Naive thymus-derived CD4-positive, alpha-beta T cell (primary cell): ENCODE measurements around the gene TAF9B. TPM values are rescaled to one million over a fixed set of nuclear protein-coding genes. Genes with fewer than 3 reads are reported as not detected.
"Not testable (repeated sequence)": the region's sequence is repeated elsewhere in the genome, so short reads cannot be mapped to it uniquely, and the experiment has no call there.

Experiments
- ATAC-seq: fragments of 150-1000 bp; cut with Tn5 transposase; 2 replicates; pipeline ENCODE4 v1.10.0; 2021; ENCODE audit warnings: mild to moderate bottlenecking, moderate library complexity
- CTCF ChIA-PET: fragments of 350-600 bp; sonication (Branson Sonifier 250); formaldehyde crosslinking; loops from one replicate; lab custom pipeline; 2021; ENCODE audit warnings: antibody characterized with exemption; lab: Charles Lee
- POLR2A ChIA-PET: fragments of 350-600 bp; sonication (Branson Sonifier 250); formaldehyde crosslinking; loops from one replicate; lab custom pipeline; 2021; ENCODE audit warnings: antibody characterized with exemption, inconsistent platforms; lab: Charles Lee
- DNase-seq, 9 donors: peaks; one replicate each; pipeline versions ENCODE4 v3.0.0 to v3.0.0-alpha.2; 2020 to 2022; ENCODE audit warnings: mixed read lengths in 1 of 9
- H3K27ac ChIP-seq: one replicate; pipeline ENCODE4 v1.7.0; 2013; ENCODE audit warnings: mild to moderate bottlenecking, low read depth, low read length, moderate library complexity
- H3K27me3 ChIP-seq, 2 donors: one replicate each; pipeline ENCODE4 v1.7.0; 2013; ENCODE audit warnings: low read length in 2 of 2, mild to moderate bottlenecking in 2 of 2, moderate library complexity in 2 of 2; ENCODE audit not compliant: control insufficient read depth in 2 of 2, insufficient read depth in 2 of 2
- H3K36me3 ChIP-seq, 3 experiments: 1 replicate in 2 of 3; 2 replicates in 1 of 3; pipeline ENCODE4 v1.7.0; 2013; ENCODE audit warnings: low read length in 3 of 3, mild to moderate bottlenecking in 3 of 3, moderate library complexity in 1 of 3; ENCODE audit not compliant: insufficient read depth in 3 of 3, control insufficient read depth in 2 of 3
- H3K4me1 ChIP-seq, 2 donors: one replicate each; pipeline ENCODE4 v1.7.0; 2013; ENCODE audit warnings: low read length in 2 of 2, mild to moderate bottlenecking in 2 of 2, moderate library complexity in 1 of 2; ENCODE audit not compliant: control insufficient read depth in 2 of 2, insufficient read depth in 2 of 2
- H3K4me3 ChIP-seq: 2 replicates; pipeline ENCODE4 v1.7.0; 2013; ENCODE audit warnings: mild to moderate bottlenecking, low read length
- H3K9me3 ChIP-seq, 3 experiments: 1 replicate in 2 of 3; 2 replicates in 1 of 3; pipeline ENCODE4 v1.7.0; 2013; ENCODE audit warnings: low read length in 3 of 3; ENCODE audit not compliant: control insufficient read depth in 2 of 3
- H3K27ac Mint-ChIP-seq, 9 donors: one replicate each; pipeline ENCODE4 v1.8.0; 2020 to 2022; ENCODE audit warnings: mixed read lengths in 9 of 9, mild to moderate bottlenecking in 8 of 9, moderate library complexity in 5 of 9, inconsistent platforms in 2 of 9
- H3K27me3 Mint-ChIP-seq, 5 donors: one replicate each; pipeline ENCODE4 v1.8.0; 2021 to 2022; ENCODE audit warnings: mixed read lengths in 5 of 5, mild to moderate bottlenecking in 1 of 5
- H3K36me3 Mint-ChIP-seq, 5 donors: one replicate each; pipeline ENCODE4 v1.8.0; 2020 to 2022; ENCODE audit warnings: mixed read lengths in 5 of 5, mild to moderate bottlenecking in 3 of 5, inconsistent platforms in 1 of 5
- H3K4me1 Mint-ChIP-seq, 7 donors: one replicate each; pipeline ENCODE4 v1.8.0; 2020 to 2022; ENCODE audit warnings: mixed read lengths in 7 of 7, mild to moderate bottlenecking in 3 of 7, inconsistent platforms in 1 of 7
- H3K4me3 Mint-ChIP-seq, 10 donors: one replicate each; pipeline ENCODE4 v1.8.0; 2020 to 2022; ENCODE audit warnings: mild to moderate bottlenecking in 10 of 10, mixed read lengths in 10 of 10, moderate library complexity in 6 of 10, inconsistent platforms in 2 of 10
- H3K9me3 Mint-ChIP-seq, 11 donors: one replicate each; pipeline ENCODE4 v1.8.0; 2020 to 2022; ENCODE audit warnings: mixed read lengths in 11 of 11, mild to moderate bottlenecking in 4 of 11, inconsistent platforms in 1 of 11, moderate library complexity in 1 of 11
- intact Hi-C, 2 donors: fragments of 100-400 bp; cut with micrococcal nuclease; formaldehyde crosslinking; loops; one replicate each; pipeline ENCODE4 v1.15.1; 2023
- polyA plus RNA-seq, 2 donors: library from polyadenylated mRNA; unstranded; fragments of 300-500 nt; fragmentation: Illumina TruSeq; gene quantifications; one replicate each; pipeline ENCODE4 v1.2.3, GENCODE V29; 2021
- total RNA-seq, 6 experiments: library from RNA in 5 of 6; stranded (reverse) in 5 of 6; gene quantifications; 1 replicate in 5 of 6; 2 replicates in 1 of 6; pipeline ENCODE4 v1.2.3 and lab custom pipeline; 2021 to 2026

The TAF9B gene
- total and polyA plus RNA-seq, 7 experiments from 2014 or later, result 10.4 to 29.3 (median 19.4) TPM

- H3K27ac ChIP-seq, result no peak overlapping the region
- H3K9me3 ChIP-seq, result no peaks in the 10 kb centered on the region
- DNase-seq (no peak), ATAC-seq (no peak)
- H3K9me3 Mint-ChIP-seq, result peaks cover 0 to 2% (median 0%) of the 10 kb centered on the region in 11 donors
- H3K4me1 ChIP-seq, result no peaks in the 10 kb centered on the region
- peaks cover 0 to 6% (median 3%) of the 10 kb centered on the region in 7 donors for H3K4me1 Mint-ChIP-seq
- peaks cover 0 to 17% (median 0%) of the 10 kb centered on the region in 5 donors for H3K36me3 Mint-ChIP-seq
- no peak overlapping the region for H3K4me3 ChIP-seq
- H3K27me3 ChIP-seq, result no peaks in the 10 kb centered on the region
- ChIA-PET CTCF (no interaction called here), POLR2A (interaction anchor here (1.9 kb wide), 1 partner anchor 8 kb away, joined by 8 read pairs; the partner anchor contains the start of gene TAF9B)
- no peaks in the 10 kb centered on the region for H3K27me3 Mint-ChIP-seq
- peak overlapping the region in 7 of 9 donors; percentile 10 to 72 (median 51) for H3K27ac Mint-ChIP-seq
- H3K4me3 Mint-ChIP-seq, result no peak overlapping the region
- intact Hi-C loops, result no loop called here
- H3K36me3 ChIP-seq, result peaks cover 0 to 13% (median 5%) of the 10 kb centered on the region in 3 experiments
Observed at GRCh38 chrX:78131117-78131516, 8.3 kb downstream of the TAF9B start.

- no peaks in the 10 kb centered on the region for H3K9me3 ChIP-seq
- DNase-seq, result no peak
- H3K4me3 Mint-ChIP-seq, result no peak overlapping the region
- no peaks in the 10 kb centered on the region for H3K4me1 ChIP-seq
- H3K27me3 ChIP-seq, result no peaks in the 10 kb centered on the region
- POLR2A ChIA-PET, result interaction anchor here (0.7 to 1.9 kb wide), 2 partner anchors 9 to 18 kb away, joined by 4 to 8 read pairs; partner anchors contain the start of gene TAF9B
- H3K4me3 ChIP-seq, result no peak overlapping the region
- peak overlapping the region in 8 of 9 donors; percentile 10 to 72 (median 46) for H3K27ac Mint-ChIP-seq
- intact Hi-C loops, result no loop called here
- peaks cover 0 to 2% (median 0%) of the 10 kb centered on the region in 11 donors for H3K9me3 Mint-ChIP-seq
- CTCF ChIA-PET, result no interaction called here
- peaks cover 0 to 8% (median 3%) of the 10 kb centered on the region in 7 donors for H3K4me1 Mint-ChIP-seq
- H3K27me3 Mint-ChIP-seq, result no peaks in the 10 kb centered on the region
- peaks cover 0 to 21% (median 0%) of the 10 kb centered on the region in 5 donors for H3K36me3 Mint-ChIP-seq
- no peak for ATAC-seq
- H3K36me3 ChIP-seq, result peaks cover 0 to 20% (median 5%) of the 10 kb centered on the region in 3 experiments
- H3K27ac ChIP-seq, result no peak overlapping the region
Observed at GRCh38 chrX:78130396-78130795, 9.1 kb downstream of the TAF9B start.

GRCh38 chrX:78129714-78130113 lies 9.7 kb downstream of the TAF9B start:
- no peak overlapping the region for H3K4me3 ChIP-seq
- CTCF ChIA-PET, result no interaction called here
- Mint-ChIP-seq H3K4me1 (peaks cover 0 to 8% (median 3%) of the 10 kb centered on the region in 7 donors), H3K27ac (peak overlapping the region in 5 of 9 donors; percentile 38 to 72 (median 51)), H3K27me3 (no peaks in the 10 kb centered on the region), H3K36me3 (peaks cover 0 to 23% (median 0%) of the 10 kb centered on the region in 5 donors), H3K9me3 (peaks cover 0 to 2% (median 0%) of the 10 kb centered on the region in 11 donors), H3K4me3 (no peak overlapping the region)
- no peaks in the 10 kb centered on the region for H3K9me3 ChIP-seq
- POLR2A ChIA-PET, result interaction anchor here (1.9 kb wide), 1 partner anchor 10 kb away, joined by 8 read pairs; the partner anchor contains the start of gene TAF9B
- no peak for ATAC-seq
- no peak for DNase-seq
- H3K4me1 ChIP-seq, result no peaks in the 10 kb centered on the region
- H3K27me3 ChIP-seq, result no peaks in the 10 kb centered on the region
- no peak overlapping the region for H3K27ac ChIP-seq
- intact Hi-C loops, result loop anchor here in 1 of 2 donors (10.0 kb wide), 1 partner anchor 1285 kb away; no protein-coding TSS in a partner anchor
- peaks cover 0 to 27% (median 5%) of the 10 kb centered on the region in 3 experiments for H3K36me3 ChIP-seq

GRCh38 chrX:78125781-78126180 lies 13.7 kb downstream of the TAF9B start:
- H3K27me3 Mint-ChIP-seq, H3K9me3 ChIP-seq, H3K4me3 ChIP-seq, H3K4me1 ChIP-seq, H3K27me3 ChIP-seq, H3K27ac ChIP-seq, POLR2A ChIA-PET, ATAC-seq, H3K9me3 Mint-ChIP-seq, DNase-seq, H3K4me3 Mint-ChIP-seq: not testable (repeated sequence)
- Mint-ChIP-seq H3K4me1 (peaks cover 5 to 34% (median 15%) of the 10 kb centered on the region in 7 donors), H3K36me3 (peaks cover 0 to 35% (median 15%) of the 10 kb centered on the region in 5 donors), H3K27ac (peak overlapping the region in 3 of 9 donors; percentile 40 to 61 (median 60))
- CTCF ChIA-PET, result interaction anchor here (0.7 kb wide), 2 partner anchors 104 to 189 kb away, joined by 3 to 9 read pairs; no protein-coding TSS in a partner anchor
- H3K36me3 ChIP-seq, result peaks cover 4 to 54% (median 14%) of the 10 kb centered on the region in 3 experiments
- intact Hi-C loops, result loop anchor here in 1 of 2 donors (2.0 to 10.0 kb wide), 2 partner anchors 75 to 1289 kb away; no protein-coding TSS in a partner anchor

- POLR2A ChIA-PET, result no interaction called here
- peaks cover 0 to 30% (median 15%) of the 10 kb centered on the region in 5 donors for H3K36me3 Mint-ChIP-seq
Observed at GRCh38 chrX:78125148-78125547, 14.3 kb downstream of the TAF9B start.

GRCh38 chrX:78124307-78124706 lies 15.1 kb downstream of the TAF9B start:
- Mint-ChIP-seq H3K27ac (peak overlapping the region in 8 of 9 donors; percentile 23 to 80 (median 48)), H3K4me1 (peaks cover 8 to 36% (median 20%) of the 10 kb centered on the region in 7 donors), H3K4me3 (no peak overlapping the region), H3K9me3 (no peaks in the 10 kb centered on the region), H3K36me3 (peaks cover 0 to 33% (median 15%) of the 10 kb centered on the region in 5 donors), H3K27me3 (no peaks in the 10 kb centered on the region)
- Histone ChIP-seq H3K9me3 (no peaks in the 10 kb centered on the region), H3K36me3 (peaks cover 8 to 66% (median 14%) of the 10 kb centered on the region in 3 experiments), H3K4me3 (no peak overlapping the region), H3K4me1 (peaks cover 0 to 4% of the 10 kb centered on the region in 2 donors), H3K27ac (no peak overlapping the region), H3K27me3 (no peaks in the 10 kb centered on the region)
- peak; percentile 56 for ATAC-seq
- POLR2A ChIA-PET, result no interaction called here
- CTCF ChIA-PET, result no interaction called here
- peak in 1 of 9 donors; percentile 16 for DNase-seq
- intact Hi-C loops, result loop anchor here in 1 of 2 donors (1.0 to 10.0 kb wide), 5 partner anchors 76 to 1290 kb away; no protein-coding TSS in a partner anchor

More at GRCh38 chrX:78125148-78125547, 14.3 kb downstream of the TAF9B start:
- no peaks in the 10 kb centered on the region for H3K9me3 ChIP-seq
- ATAC-seq, result no peak
- peaks cover 5 to 31% (median 15%) of the 10 kb centered on the region in 7 donors for H3K4me1 Mint-ChIP-seq
- intact Hi-C loops, result loop anchor here in 1 of 2 donors (2.0 to 10.0 kb wide), 2 partner anchors 76 to 1290 kb away; no protein-coding TSS in a partner anchor
- no peaks in the 10 kb centered on the region for H3K27me3 Mint-ChIP-seq
- no peak overlapping the region for H3K4me3 ChIP-seq
- no peak overlapping the region for H3K27ac ChIP-seq
- CTCF ChIA-PET, result interaction anchor here (0.7 kb wide), 1 partner anchor 104 kb away, joined by 3 read pairs; no protein-coding TSS in a partner anchor
- no peaks in the 10 kb centered on the region for H3K27me3 ChIP-seq
- peak overlapping the region in 5 of 9 donors; percentile 40 to 73 (median 60) for H3K27ac Mint-ChIP-seq
- no peak for DNase-seq
- H3K9me3 Mint-ChIP-seq, result no peaks in the 10 kb centered on the region
- H3K4me1 ChIP-seq, result no peaks in the 10 kb centered on the region
- H3K4me3 Mint-ChIP-seq, result no peak overlapping the region
- H3K36me3 ChIP-seq, result peaks cover 4 to 58% (median 14%) of the 10 kb centered on the region in 3 experiments
